BJ (cell line): ENCODE data around the gene GPR84. TPM values are rescaled to one million over a fixed set of nuclear protein-coding genes. Genes with fewer than 3 reads are reported as not detected.

Experiments used
- CTCF ChIA-PET: fragments of 350-600 bp; formaldehyde crosslinking; extraction: SDS; loops from one replicate; lab custom pipeline; 2021; ENCODE audit warnings: antibody characterized with exemption, inconsistent platforms; lab: Yijun Ruan, JAX
- POLR2A ChIA-PET: fragments of 300-600 bp; sonication (Branson Sonifier 250); formaldehyde crosslinking; extraction: SDS; loops from one replicate; lab custom pipeline; 2021; ENCODE audit warnings: antibody characterized with exemption; lab: Charles Lee
- DNase-seq: peaks from one replicate; pipeline ENCODE4 v3.0.0-alpha.2; 2011; ENCODE audit warnings: low read depth
- H3K27me3 ChIP-seq: 2 replicates; pipeline ENCODE4 v1.6.0; 2011; ENCODE audit warnings: low read length; ENCODE audit not compliant: control insufficient read depth, insufficient read depth
- H3K36me3 ChIP-seq: 2 replicates; pipeline ENCODE4 v1.5.1; 2011; ENCODE audit warnings: low read length; ENCODE audit not compliant: control insufficient read depth, insufficient read depth
- H3K4me3 ChIP-seq: 2 replicates; pipeline ENCODE4 v1.5.1; 2011; ENCODE audit warnings: low read depth, mild to moderate bottlenecking, control low read depth, low read length
- polyA minus RNA-seq: library from RNA; depleted of rRNA, polyadenylated mRNA; stranded (reverse); fragments of >200 nt; gene quantifications from 2 replicates; pipeline ENCODE4 v1.2.3, GENCODE V29; 2011; rRNA and poly(A)+ RNA removed
- polyA plus RNA-seq: library from polyadenylated mRNA; depleted of rRNA; stranded (reverse); fragments of >200 nt; gene quantifications from 2 replicates; pipeline ENCODE4 v1.2.3, GENCODE V29; 2011; rRNA removed
- TF ChIP-seq, protein P1 (sequence below): IDR thresholded peaks from 2 replicates; pipeline ENCODE4 v1.5.1; 2011; ENCODE audit warnings: low read depth, mild to moderate bottlenecking, control low read depth, inconsistent platforms, low read length, moderate library complexity; ENCODE audit not compliant: insufficient read depth

GPR84 gene
- not detected in 2 replicates for polyA plus RNA-seq
- polyA minus RNA-seq, result not detected in 2 replicates

GRCh38 chr12:54364413-54364812, at the start of gene GPR84:
TSS of gene GPR84 (minus strand) at chr12:54364486. CDS start at chr12:54363851, 635 bp downstream.
- ChIA-PET POLR2A (no interaction called here), CTCF (no interaction called here)
- no peaks in the 10 kb centered on the region for H3K36me3 ChIP-seq

GRCh38 chr12:54413284-54414190, 49.3 kb upstream of the GPR84 start:
- peaks cover 17% of the 10 kb centered on the region for H3K36me3 ChIP-seq
- CTCF ChIA-PET, result interaction anchor here (1.0 to 11.8 kb wide), 4 partner anchors 9 to 43 kb away, joined by 3 to 209 read pairs (median 8); no protein-coding TSS in a partner anchor
- TF ChIP-seq, protein P1, sequence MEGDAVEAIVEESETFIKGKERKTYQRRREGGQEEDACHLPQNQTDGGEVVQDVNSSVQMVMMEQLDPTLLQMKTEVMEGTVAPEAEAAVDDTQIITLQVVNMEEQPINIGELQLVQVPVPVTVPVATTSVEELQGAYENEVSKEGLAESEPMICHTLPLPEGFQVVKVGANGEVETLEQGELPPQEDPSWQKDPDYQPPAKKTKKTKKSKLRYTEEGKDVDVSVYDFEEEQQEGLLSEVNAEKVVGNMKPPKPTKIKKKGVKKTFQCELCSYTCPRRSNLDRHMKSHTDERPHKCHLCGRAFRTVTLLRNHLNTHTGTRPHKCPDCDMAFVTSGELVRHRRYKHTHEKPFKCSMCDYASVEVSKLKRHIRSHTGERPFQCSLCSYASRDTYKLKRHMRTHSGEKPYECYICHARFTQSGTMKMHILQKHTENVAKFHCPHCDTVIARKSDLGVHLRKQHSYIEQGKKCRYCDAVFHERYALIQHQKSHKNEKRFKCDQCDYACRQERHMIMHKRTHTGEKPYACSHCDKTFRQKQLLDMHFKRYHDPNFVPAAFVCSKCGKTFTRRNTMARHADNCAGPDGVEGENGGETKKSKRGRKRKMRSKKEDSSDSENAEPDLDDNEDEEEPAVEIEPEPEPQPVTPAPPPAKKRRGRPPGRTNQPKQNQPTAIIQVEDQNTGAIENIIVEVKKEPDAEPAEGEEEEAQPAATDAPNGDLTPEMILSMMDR, result no peak
- POLR2A ChIA-PET, result interaction anchor here (1.0 kb wide), 1 partner anchor 60 kb away, joined by 3 read pairs; no protein-coding TSS in a partner anchor
- H3K27me3 ChIP-seq, result no peaks in the 10 kb centered on the region
- no peak overlapping the region for H3K4me3 ChIP-seq
- no peak for DNase-seq

More at GRCh38 chr12:54364413-54364812, at the start of gene GPR84:
- H3K4me3 ChIP-seq, result no peak within 1 kb of the TSS
- TF ChIP-seq, protein P1, result no peak
- DNase-seq, result no peak
- no peaks in the 10 kb centered on the region for H3K27me3 ChIP-seq

GRCh38 chr12:54412786-54413185, 48.5 kb upstream of the GPR84 start:
- ChIA-PET CTCF (interaction anchor here (0.8 to 11.8 kb wide), 6 partner anchors 10 to 42 kb away, joined by 3 to 209 read pairs (median 8); no protein-coding TSS in a partner anchor), POLR2A (interaction anchor here (1.0 kb wide), 1 partner anchor 59 kb away, joined by 3 read pairs; no protein-coding TSS in a partner anchor)
- Histone ChIP-seq H3K27me3 (no peaks in the 10 kb centered on the region), H3K36me3 (peaks cover 23% of the 10 kb centered on the region), H3K4me3 (no peak overlapping the region)
- TF ChIP-seq, protein P1, result no peak
- no peak for DNase-seq

GRCh38 chr12:54412348-54412747, 48.1 kb upstream of the GPR84 start:
- POLR2A ChIA-PET, result interaction anchor here (1.0 kb wide), 1 partner anchor 59 kb away, joined by 3 read pairs; no protein-coding TSS in a partner anchor
- no peak for DNase-seq
- Histone ChIP-seq H3K27me3 (no peaks in the 10 kb centered on the region), H3K4me3 (no peak overlapping the region), H3K36me3 (peaks cover 27% of the 10 kb centered on the region)
- TF ChIP-seq, protein P1, result no peak
- CTCF ChIA-PET, result interaction anchor here (0.8 to 11.8 kb wide), 6 partner anchors 10 to 42 kb away, joined by 3 to 209 read pairs (median 8); no protein-coding TSS in a partner anchor
